Measurements from ENCODE around the gene NXNL1. TPM values are rescaled to one million over a fixed set of nuclear protein-coding genes. Genes with fewer than 3 reads are reported as not detected.

Gene NXNL1
- total and polyA plus RNA-seq, 2 donors (not counting 3 experiments of a cell fraction or from before 2014, with no cell fraction given), result not detected

DNA sequence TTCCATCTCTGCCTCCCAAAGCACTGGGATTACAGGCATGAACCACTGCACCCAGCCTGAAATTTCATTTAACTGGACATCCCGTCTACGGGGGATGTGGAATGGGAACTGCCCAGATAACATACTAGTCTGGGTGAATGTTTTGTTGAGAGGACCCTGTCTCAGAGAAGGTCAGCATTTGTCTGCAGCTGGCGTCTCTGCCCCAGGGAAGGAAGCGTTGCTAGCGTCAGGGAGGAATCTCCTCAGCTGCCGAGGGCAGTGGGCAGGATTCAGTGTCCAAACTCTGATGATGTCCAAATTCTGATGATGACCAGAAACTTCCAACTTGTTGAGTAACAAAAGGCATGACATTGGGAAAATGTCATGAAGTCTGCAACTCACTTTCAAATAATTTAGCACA is 3.1 kb downstream of the NXNL1 start:
- DNase-seq (ENCODE audit: low read depth, low spot score) (no peak), FAIRE-seq (no peak)
- TF ChIP-seq FOS (IDR thresholded peaks at IDR 0.05; ENCODE audit: borderline replicate concordance, insufficient read depth, low read length), result no peak
- TF ChIP-seq GATA2 (IDR thresholded peaks at IDR 0.05; ENCODE audit: insufficient read depth, insufficient read length, low read depth, low read length), result no peak
- TF ChIP-seq POLR2AphosphoS5 (IDR thresholded peaks at IDR 0.05; ENCODE audit: insufficient read depth, low read depth, low read length), result no peak
- intact Hi-C loops (cut with micrococcal nuclease) (no loop called here), dilution Hi-C loops (cut with MboI; ENCODE audit: extremely low pct_ligation_motif_present, low sequenced_read_pairs) (no loop called here)
- H3K9me1 ChIP-seq (replicated peaks; ENCODE audit: control insufficient read depth, extremely low read depth, insufficient read depth, low read length), result no peaks in the 10 kb centered on the region
- H3K36me3 ChIP-seq (ENCODE audit: control insufficient read depth in 2 of 2, extremely low read depth in 1 of 2, insufficient read depth in 2 of 2, low read length in 2 of 2), result no peaks in the 10 kb centered on the region
- H2AFZ ChIP-seq (ENCODE audit: low read depth, low read length), result no peak overlapping the region
- H3K27ac ChIP-seq (ENCODE audit: insufficient read depth, low read depth, low read length), result no peak overlapping the region
- no peak overlapping the region for H3K4me2 ChIP-seq (ENCODE audit: insufficient read depth, low read length)
- ChIA-PET CTCF (interaction anchor here (0.8 kb wide), 1 partner anchor 10 kb away, joined by 3 read pairs; no protein-coding TSS in a partner anchor), POLR2A (no interaction called here)
- no peaks in the 10 kb centered on the region for H4K20me1 ChIP-seq (replicated peaks; ENCODE audit: control insufficient read depth, extremely low read depth, insufficient read depth, low read length)
- BruUV-seq (replicated peaks), result no TSS peak
- no peaks in the 10 kb centered on the region for H3K79me2 ChIP-seq (ENCODE audit: control insufficient read depth, insufficient read depth, low read length)
- peaks cover 23 to 29% of the 10 kb centered on the region in 2 experiments for H3K27me3 ChIP-seq (ENCODE audit: control insufficient read depth in 2 of 2, insufficient read depth in 2 of 2, low read length in 2 of 2)
- no peak overlapping the region for H3K9ac ChIP-seq (replicated peaks; ENCODE audit: extremely low read depth, insufficient read depth, low read length)
- H3K4me1 ChIP-seq (ENCODE audit: control insufficient read depth, extremely low read depth, insufficient read depth, low read length), result no peaks in the 10 kb centered on the region
- H3K4me3 ChIP-seq (replicated peaks in 1 of 3; ENCODE audit: insufficient read depth in 1 of 3, low read depth in 1 of 3, low read length in 3 of 3), result no peak overlapping the region
- H3K9me3 ChIP-seq (replicated peaks; ENCODE audit: control insufficient read depth, insufficient read depth, low read length), result no peaks in the 10 kb centered on the region

- H3K9me3 ChIP-seq (replicated peaks; ENCODE audit: control insufficient read depth, insufficient read depth, low read length), result no peaks in the 10 kb centered on the region
- H3K4me3 ChIP-seq (replicated peaks in 1 of 3; ENCODE audit: insufficient read depth in 1 of 3, low read depth in 1 of 3, low read length in 3 of 3), result no peak overlapping the region
- H3K4me1 ChIP-seq (ENCODE audit: control insufficient read depth, extremely low read depth, insufficient read depth, low read length), result no peaks in the 10 kb centered on the region
- CTCF ChIA-PET, result interaction anchor here (0.7 to 1.4 kb wide), 2 partner anchors 9 to 15 kb away, joined by 3 to 4 read pairs; no protein-coding TSS in a partner anchor
- no peaks in the 10 kb centered on the region for H3K36me3 ChIP-seq (ENCODE audit: control insufficient read depth in 2 of 2, extremely low read depth in 1 of 2, insufficient read depth in 2 of 2, low read length in 2 of 2)
- H3K9ac ChIP-seq (replicated peaks; ENCODE audit: extremely low read depth, insufficient read depth, low read length), result no peak overlapping the region
- H3K27me3 ChIP-seq (ENCODE audit: control insufficient read depth in 2 of 2, insufficient read depth in 2 of 2, low read length in 2 of 2), result peaks cover 23 to 29% of the 10 kb centered on the region in 2 experiments
- no peak for TF ChIP-seq CTCF (IDR thresholded peaks at IDR 0.05; ENCODE audit: extremely low read depth in 1 of 2, insufficient read depth in 1 of 2, low read depth in 1 of 2, low read length in 2 of 2)
- TF ChIP-seq EZH2 (IDR thresholded peaks at IDR 0.05; ENCODE audit: borderline replicate concordance, low read depth, low read length, severe bottlenecking), result peak; percentile 22
- no peak for TF ChIP-seq MYC (IDR thresholded peaks at IDR 0.05; ENCODE audit: low read depth, low read length)
- no peak for TF ChIP-seq FOS (IDR thresholded peaks at IDR 0.05; ENCODE audit: borderline replicate concordance, insufficient read depth, low read length)
- TF ChIP-seq GATA2 (IDR thresholded peaks at IDR 0.05; ENCODE audit: insufficient read depth, insufficient read length, low read depth, low read length), result no peak
- TF ChIP-seq POLR2A (IDR thresholded peaks at IDR 0.05; ENCODE audit: low read depth, low read length), result no peak
- intact Hi-C loops (cut with micrococcal nuclease), result no loop called here
- no peak overlapping the region for H3K27ac ChIP-seq (ENCODE audit: insufficient read depth, low read depth, low read length)
- H3K79me2 ChIP-seq (ENCODE audit: control insufficient read depth, insufficient read depth, low read length), result no peaks in the 10 kb centered on the region
- no TSS peak for BruUV-seq (replicated peaks)
- H4K20me1 ChIP-seq (replicated peaks; ENCODE audit: control insufficient read depth, extremely low read depth, insufficient read depth, low read length), result no peaks in the 10 kb centered on the region
- no peak overlapping the region for H2AFZ ChIP-seq (ENCODE audit: low read depth, low read length)
- no peaks in the 10 kb centered on the region for H3K9me1 ChIP-seq (replicated peaks; ENCODE audit: control insufficient read depth, extremely low read depth, insufficient read depth, low read length)
- FAIRE-seq (no peak), DNase-seq (ENCODE audit: low read depth, low spot score) (no peak)
- H3K4me2 ChIP-seq (ENCODE audit: insufficient read depth, low read length), result no peak overlapping the region
- dilution Hi-C loops (cut with MboI; ENCODE audit: extremely low pct_ligation_motif_present, low sequenced_read_pairs), result no loop called here
- POLR2A ChIA-PET, result interaction anchor here (0.6 kb wide), 1 partner anchor 14 kb away, joined by 5 read pairs; the partner anchor contains the start of gene SLC27A1
Measured at GRCh38 chr19:17456127-17456526, 4.6 kb downstream of the NXNL1 start.
